Pancreas (tissue), 10 donors: ENCODE measurements around the gene KRT73. TPM values are rescaled to one million over a fixed set of nuclear protein-coding genes. Genes with fewer than 3 reads are reported as not detected.
A peak's percentile ranks its signal among the peaks of the same experiment; 100 is the strongest.

Experiments used
- ATAC-seq, 4 donors: fragments of 200-7000 bp; cut with Tn5 transposase; one replicate each; pipeline versions ENCODE4 v1.8.0 to v1.9.1; 2020; ENCODE audit warnings: mild to moderate bottlenecking in 4 of 4, moderate library complexity in 4 of 4
- DNase-seq, 6 donors: peaks; one replicate each; pipeline ENCODE4 v3.0.0-alpha.2; 2020
- FAIRE-seq: peaks from 2 replicates; lab custom pipeline; 2012; peaks lifted over from hg19 to GRCh38; lab: Jason Lieb, UNC
- H3K27ac ChIP-seq, 4 donors: fragments of 200-600 bp; sonication (generic); 1 replicate in 3 of 4; 2 replicates in 1 of 4; pipeline versions ENCODE4 v1.5.0 to v1.8.0; 2020
- H3K27me3 ChIP-seq, 4 donors: fragments of 200-600 bp; one replicate each; pipeline ENCODE4 v1.8.0; 2021
- H3K36me3 ChIP-seq, 3 donors: fragments of 200-600 bp; sonication (generic) in 1 of 3; one replicate each; pipeline versions ENCODE4 v1.5.0 to v1.8.0; 2020 to 2021
- H3K4me1 ChIP-seq, 3 donors: fragments of 200-600 bp; one replicate each; pipeline ENCODE4 v1.8.0; 2021
- H3K4me3 ChIP-seq, 4 donors: fragments of 200-600 bp; sonication (generic) in 2 of 4; one replicate each; pipeline versions ENCODE4 v1.5.0 to v1.8.0; 2020 to 2021
- H3K9me3 ChIP-seq, 4 donors: fragments of 200-600 bp; one replicate each; pipeline ENCODE4 v1.8.0; 2021
- CTCF ChIP-seq, 4 donors: fragments of 200-600 bp; sonication (generic) in 3 of 4; IDR thresholded peaks; one replicate each; pipeline versions ENCODE4 v1.5.0 to v1.8.0; 2021; ENCODE audit warnings: antibody characterized with exemption in 4 of 4
- WGBS, 2 donors: extraction: QIAGEN DNeasy Blood & Tissue Kit; methylation state at CpG; one replicate each; pipeline ENCODE4 v1.1.7; 2013; 5-methylcytosine and 5-hydroxymethylcytosine counted together
- intact Hi-C, 3 donors: fragments of 100-400 bp; cut with DNase I; formaldehyde crosslinking; loops; one replicate each; pipeline versions ENCODE4 v1.11.1 to v1.14.2; 2022
- polyA plus RNA-seq, 2 donors: library from polyadenylated mRNA; stranded (reverse); fragments of 200-250 nt; gene quantifications; one replicate each; pipeline ENCODE4 v1.2.3, GENCODE V29; 2013
- total RNA-seq, 6 donors: library from RNA; stranded (reverse); fragmentation: NEBNext Ultra II Directional in 4 of 6; extraction: Animal tissue kit (Norgen Biotek cat#: 25700) in 4 of 6; gene quantifications; one replicate each; pipeline versions ENCODE4 v1.2.1 to v1.2.4, GENCODE V29; 2021 to 2023
- donor health status: healthy with polysubstance abuse.
- donor health status: DM: no; HTN: no; CAD: no; lungs with moderate emphysema.
- donor health status: DM: no; HTN: no; CAD: no.
- donor health status: control.
- donor health status: control.
- donor health status: Bipolar disorder and iron deficiency.
- donor health status: DM: yes; HTN: yes; CAD: no.
- donor health status: DM: no; HTN: no; CAD: no.
- donor health status: DM: no; HTN: no; CAD: no.
- donor health status: DM: yes; HTN: yes; CAD: no.

The KRT73 gene
- total and polyA plus RNA-seq, 8 donors = not detected

DNA sequence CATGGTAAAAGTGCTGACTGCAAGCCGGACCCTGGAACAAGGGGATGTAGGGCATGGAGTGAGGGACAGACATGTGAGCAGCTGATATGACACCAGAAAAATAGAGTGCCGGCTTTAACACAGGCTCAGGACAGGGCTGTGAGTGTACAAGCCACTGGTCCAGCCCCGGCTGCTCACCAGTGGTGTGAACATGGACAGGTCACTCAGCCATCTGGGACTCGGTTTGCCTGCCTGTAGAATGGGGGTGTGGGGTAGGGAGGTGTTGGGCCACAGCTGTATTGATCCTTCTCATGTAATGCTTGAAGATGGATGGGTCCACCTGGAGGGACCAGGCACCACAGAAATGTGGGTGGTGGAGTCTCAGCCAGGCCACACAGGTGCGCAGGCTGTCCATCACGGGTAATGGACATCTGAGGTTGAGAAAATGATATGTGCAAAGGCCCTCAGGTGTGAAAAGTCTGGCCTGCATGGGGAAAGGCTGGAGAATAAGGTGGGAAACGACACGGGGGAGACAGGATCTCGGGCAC is 34.1 kb downstream of the KRT73 start:
- Histone ChIP-seq H3K4me1 (no peaks in the 10 kb centered on the region), H3K9me3 (no peaks in the 10 kb centered on the region), H3K36me3 (no peaks in the 10 kb centered on the region), H3K4me3 (no peak overlapping the region), H3K27me3 (no peaks in the 10 kb centered on the region), H3K27ac (no peak overlapping the region)
- no peak for DNase-seq
- 77 to 84% methylated on average over 9 of the region's 9 CpGs for WGBS, 2 donors
- no peak for ATAC-seq
- no peak for TF ChIP-seq CTCF (IDR thresholded peaks at IDR 0.05)
- FAIRE-seq = no peak
- intact Hi-C loops = loop anchor here (5.0 to 10.0 kb wide), 4 partner anchors 283 to 401 kb away; no protein-coding TSS in a partner anchor

- intact Hi-C loops = loop anchor here (5.0 to 10.0 kb wide), 4 partner anchors 284 to 402 kb away; no protein-coding TSS in a partner anchor
- no peak overlapping the region for H3K27ac ChIP-seq
- no peaks in the 10 kb centered on the region for H3K27me3 ChIP-seq
- WGBS, 2 donors = 11 to 13% methylated on average over 7 of the region's 7 CpGs
- DNase-seq (peak in 4 of 6 donors; percentile 28 to 74 (median 42)), ATAC-seq (peak; percentile 76 to 97 (median 94)), FAIRE-seq (no peak)
- TF ChIP-seq CTCF (IDR thresholded peaks at IDR 0.05) = peak; percentile 14 to 55 (median 48)
- H3K9me3 ChIP-seq = no peaks in the 10 kb centered on the region
- H3K4me3 ChIP-seq = no peak overlapping the region
- H3K4me1 ChIP-seq = no peaks in the 10 kb centered on the region
- no peaks in the 10 kb centered on the region for H3K36me3 ChIP-seq
These were observed 35.3 kb downstream of the KRT73 start for GRCh38 chr12:52582971-52583456.

DNA sequence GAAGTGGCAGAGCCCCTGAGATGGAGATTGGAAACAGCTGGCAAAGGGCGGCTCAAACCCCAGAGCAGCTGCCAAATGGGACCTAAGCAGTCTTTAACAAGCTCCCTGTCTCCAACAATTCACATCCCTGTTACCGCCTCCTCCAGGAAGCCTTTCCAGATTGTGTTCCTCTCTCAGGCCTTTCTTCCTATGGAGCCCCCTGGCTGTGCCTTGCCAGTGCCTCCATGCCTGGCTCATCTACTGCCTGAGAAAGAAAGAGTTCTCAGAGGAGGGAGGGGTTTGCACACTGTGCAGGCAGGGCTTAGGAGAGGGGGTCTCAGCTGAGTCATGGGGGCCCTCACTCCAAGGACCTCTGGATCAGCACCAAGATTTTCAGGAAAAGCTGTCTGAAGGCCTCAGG is 35.9 kb downstream of the KRT73 start:
- 34 to 52% methylated on average over 2 of the region's 2 CpGs for WGBS, 2 donors
- Histone ChIP-seq H3K27ac (no peak overlapping the region), H3K27me3 (no peaks in the 10 kb centered on the region), H3K4me3 (no peak overlapping the region), H3K4me1 (no peaks in the 10 kb centered on the region), H3K36me3 (no peaks in the 10 kb centered on the region), H3K9me3 (no peaks in the 10 kb centered on the region)
- TF ChIP-seq CTCF (IDR thresholded peaks at IDR 0.05) = no peak
- DNase-seq (no peak), FAIRE-seq (no peak), ATAC-seq (no peak)
- intact Hi-C loops = loop anchor here (5.0 to 10.0 kb wide), 4 partner anchors 285 to 402 kb away; no protein-coding TSS in a partner anchor

- intact Hi-C loops = loop anchor here (5.0 to 10.0 kb wide), 4 partner anchors 286 to 403 kb away; no protein-coding TSS in a partner anchor
- Histone ChIP-seq H3K27me3 (no peaks in the 10 kb centered on the region), H3K9me3 (no peaks in the 10 kb centered on the region), H3K4me1 (no peaks in the 10 kb centered on the region), H3K27ac (no peak overlapping the region), H3K4me3 (no peak overlapping the region), H3K36me3 (no peaks in the 10 kb centered on the region)
- WGBS, 2 donors = 36 to 44% methylated on average over 6 of the region's 6 CpGs
- FAIRE-seq (no peak), ATAC-seq (peak in 1 of 4 donors; percentile 48), DNase-seq (no peak)
- TF ChIP-seq CTCF (IDR thresholded peaks at IDR 0.05) = no peak
These were observed 36.9 kb downstream of the KRT73 start for GRCh38 chr12:52581481-52581880.

DNA sequence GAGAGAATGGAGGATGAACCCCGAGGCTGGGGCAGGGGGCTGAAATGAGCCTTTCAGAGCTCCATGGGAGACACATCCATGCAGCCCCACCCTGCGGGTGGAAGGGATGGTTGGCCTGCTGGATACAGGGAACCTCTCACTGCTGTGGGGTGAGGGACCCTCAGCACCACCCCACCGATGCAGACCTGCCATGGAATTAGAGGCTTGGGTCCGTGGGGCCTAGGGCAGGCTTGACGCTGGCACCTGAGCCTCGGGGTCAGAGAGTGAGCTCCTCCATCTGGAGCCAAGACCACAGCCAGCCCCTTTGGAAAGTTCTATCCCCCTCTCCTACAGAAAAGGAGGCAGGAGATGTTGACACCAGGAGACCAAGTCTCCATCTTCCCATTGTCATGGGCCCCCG is 37.3 kb downstream of the KRT73 start:
- Histone ChIP-seq H3K4me1 (no peaks in the 10 kb centered on the region), H3K36me3 (no peaks in the 10 kb centered on the region), H3K27me3 (no peaks in the 10 kb centered on the region), H3K27ac (no peak overlapping the region), H3K9me3 (no peaks in the 10 kb centered on the region), H3K4me3 (no peak overlapping the region)
- ATAC-seq (no peak), DNase-seq (no peak), FAIRE-seq (no peak)
- WGBS, 2 donors = 71 to 83% methylated on average over 7 of the region's 7 CpGs
- TF ChIP-seq CTCF (IDR thresholded peaks at IDR 0.05) = no peak
- intact Hi-C loops = loop anchor here (5.0 to 10.0 kb wide), 4 partner anchors 286 to 404 kb away; no protein-coding TSS in a partner anchor
